Natural killer cell (primary cell): ENCODE data around the gene MIEN1. TPM values are rescaled to one million over a fixed set of nuclear protein-coding genes. Genes with fewer than 3 reads are reported as not detected.

Experiments
- ATAC-seq, 3 donors: fragments of 150-1000 bp in 2 of 3; fragments of 200-7000 bp in 1 of 3; cut with Tn5 transposase; 1 replicate in 1 of 3; 2 replicates in 2 of 3; pipeline ENCODE4 v1.10.0; 2021; ENCODE audit warnings: mild to moderate bottlenecking in 2 of 3, moderate library complexity in 2 of 3
- DNase-seq, 2 donors: peaks; one replicate each; pipeline versions ENCODE4 v3.0.0 to v3.0.0-alpha.2; 2013 to 2021; ENCODE audit warnings: mixed read lengths in 1 of 2
- H3K27ac ChIP-seq: one replicate; pipeline ENCODE4 v1.5.1; 2013; ENCODE audit warnings: mild to moderate bottlenecking, low read length
- H3K27me3 ChIP-seq: one replicate; pipeline ENCODE4 v1.6.1; 2013; ENCODE audit warnings: low read length; ENCODE audit not compliant: control insufficient read depth, insufficient read depth
- H3K36me3 ChIP-seq: one replicate; pipeline ENCODE4 v1.6.1; 2013; ENCODE audit warnings: low read length; ENCODE audit not compliant: control insufficient read depth, insufficient read depth
- H3K4me1 ChIP-seq: one replicate; pipeline ENCODE4 v1.6.1; 2013; ENCODE audit warnings: low read length; ENCODE audit not compliant: control insufficient read depth, insufficient read depth
- H3K4me3 ChIP-seq: one replicate; pipeline ENCODE4 v1.5.1; 2013; ENCODE audit warnings: low read length
- H3K9me3 ChIP-seq: one replicate; pipeline ENCODE4 v1.6.1; 2013; ENCODE audit warnings: low read length; ENCODE audit not compliant: control insufficient read depth, insufficient read depth
- H3K27ac Mint-ChIP-seq, 2 donors: one replicate each; pipeline ENCODE4 v1.8.0; 2022; ENCODE audit warnings: mild to moderate bottlenecking in 2 of 2, mixed read lengths in 2 of 2, moderate library complexity in 1 of 2
- H3K27me3 Mint-ChIP-seq, 2 donors: one replicate each; pipeline ENCODE4 v1.8.0; 2022; ENCODE audit warnings: low read depth in 2 of 2, mixed read lengths in 2 of 2
- H3K36me3 Mint-ChIP-seq: one replicate; pipeline ENCODE4 v1.8.0; 2022; ENCODE audit warnings: mixed read lengths
- H3K4me1 Mint-ChIP-seq, 2 donors: one replicate each; pipeline ENCODE4 v1.8.0; 2022; ENCODE audit warnings: mixed read lengths in 2 of 2
- H3K4me3 Mint-ChIP-seq: one replicate; pipeline ENCODE4 v1.8.0; 2022; ENCODE audit warnings: mild to moderate bottlenecking, moderate library complexity, mixed read lengths
- H3K9me3 Mint-ChIP-seq, 2 donors: one replicate each; pipeline ENCODE4 v1.8.0; 2022; ENCODE audit warnings: mixed read lengths in 2 of 2
- CTCF ChIP-seq: fragments of 200-600 bp; IDR thresholded peaks from one replicate; pipeline ENCODE4 v1.8.0; 2022; ENCODE audit warnings: antibody characterized with exemption
- WGBS: methylation state at CpG from one replicate; pipeline ENCODE4 v1.1.7; 2013; ENCODE audit warnings: missing lambda C conversion rate; ENCODE audit not compliant: insufficient coverage; 5-methylcytosine and 5-hydroxymethylcytosine counted together
- intact Hi-C: fragments of 100-400 bp; cut with micrococcal nuclease; formaldehyde crosslinking; loops from one replicate; pipeline ENCODE4 v1.14.2; 2022
- total RNA-seq, 4 donors: library from RNA; stranded (reverse); fragments of 120-200 nt in 1 of 4; gene quantifications; one replicate each; pipeline versions ENCODE4 v1.2.3 to v1.2.4, GENCODE V29; 2013 to 2022

Gene MIEN1
- total RNA-seq, 3 donors from 2014 or later (not counting 1 experiment from before 2014, with no cell fraction given): 48.8 to 55.2 (median 51.6) TPM

DNA sequence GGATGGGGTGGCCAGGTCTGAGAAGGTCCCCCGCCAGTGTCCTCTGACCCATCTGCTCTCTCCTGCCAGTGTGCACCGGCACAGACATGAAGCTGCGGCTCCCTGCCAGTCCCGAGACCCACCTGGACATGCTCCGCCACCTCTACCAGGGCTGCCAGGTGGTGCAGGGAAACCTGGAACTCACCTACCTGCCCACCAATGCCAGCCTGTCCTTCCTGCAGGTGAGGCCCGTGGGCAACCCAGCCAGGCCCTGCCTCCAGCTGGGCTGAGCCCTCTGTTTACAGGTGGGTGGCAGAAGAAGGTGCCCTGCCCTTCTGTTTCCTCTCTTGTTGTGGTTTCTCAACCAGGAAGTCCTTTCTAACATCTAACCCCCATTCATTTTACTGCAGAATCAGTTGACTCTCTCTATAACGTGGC, 23.4 kb downstream of the MIEN1 start:
- Histone ChIP-seq H3K4me1 (peaks cover 60% of the 10 kb centered on the region), H3K27me3 (no peaks in the 10 kb centered on the region), H3K27ac (peak overlapping the region; percentile 67), H3K4me3 (no peak overlapping the region), H3K36me3 (no peaks in the 10 kb centered on the region), H3K9me3 (no peaks in the 10 kb centered on the region)
- Mint-ChIP-seq H3K27ac (peak overlapping the region; percentile 86 to 90), H3K4me1 (peaks cover 65 to 82% of the 10 kb centered on the region in 2 donors), H3K9me3 (no peaks in the 10 kb centered on the region), H3K27me3 (no peaks in the 10 kb centered on the region), H3K36me3 (no peaks in the 10 kb centered on the region), H3K4me3 (peak overlapping the region; percentile 85)
- no peak for ATAC-seq
- intact Hi-C loops: no loop called here
- WGBS: 68% methylated on average over 7 of the region's 7 CpGs
- DNase-seq: peak in 1 of 2 donors; percentile 32
- no peak for TF ChIP-seq CTCF

DNA sequence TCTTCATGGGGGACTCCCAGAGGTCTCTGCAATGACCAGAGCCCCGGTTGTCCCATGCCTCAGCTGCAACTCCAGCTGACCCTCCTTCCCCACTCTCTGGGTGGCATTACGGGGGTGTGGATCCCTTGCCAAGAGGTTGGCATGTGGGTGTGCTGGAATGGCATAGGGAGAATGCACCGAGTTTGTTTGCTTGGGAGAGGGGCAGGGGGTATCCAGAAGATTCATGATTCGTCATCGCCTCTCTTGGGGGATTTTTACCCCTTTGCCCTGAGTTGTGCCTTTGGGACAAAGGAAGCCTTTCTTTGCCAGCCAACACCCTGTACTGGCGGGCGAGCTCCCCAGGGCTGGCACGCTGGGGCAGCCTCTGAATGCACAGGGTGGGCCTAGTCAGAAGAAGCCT, 23.9 kb downstream of the MIEN1 start:
- Histone ChIP-seq H3K27ac (peak overlapping the region; percentile 67), H3K27me3 (no peaks in the 10 kb centered on the region), H3K36me3 (no peaks in the 10 kb centered on the region), H3K4me1 (peaks cover 60% of the 10 kb centered on the region), H3K9me3 (no peaks in the 10 kb centered on the region), H3K4me3 (no peak overlapping the region)
- 94% methylated on average over 8 of the region's 8 CpGs for WGBS
- intact Hi-C loops: no loop called here
- H3K9me3 Mint-ChIP-seq: no peaks in the 10 kb centered on the region
- H3K36me3 Mint-ChIP-seq: no peaks in the 10 kb centered on the region
- no peak overlapping the region for H3K4me3 Mint-ChIP-seq
- DNase-seq (no peak), ATAC-seq (no peak)
- no peak for TF ChIP-seq CTCF
- peaks cover 0 to under 1% of the 10 kb centered on the region in 2 donors for H3K27me3 Mint-ChIP-seq
- H3K4me1 Mint-ChIP-seq: peaks cover 59 to 82% of the 10 kb centered on the region in 2 donors
- H3K27ac Mint-ChIP-seq: peak overlapping the region; percentile 86 to 90

DNA sequence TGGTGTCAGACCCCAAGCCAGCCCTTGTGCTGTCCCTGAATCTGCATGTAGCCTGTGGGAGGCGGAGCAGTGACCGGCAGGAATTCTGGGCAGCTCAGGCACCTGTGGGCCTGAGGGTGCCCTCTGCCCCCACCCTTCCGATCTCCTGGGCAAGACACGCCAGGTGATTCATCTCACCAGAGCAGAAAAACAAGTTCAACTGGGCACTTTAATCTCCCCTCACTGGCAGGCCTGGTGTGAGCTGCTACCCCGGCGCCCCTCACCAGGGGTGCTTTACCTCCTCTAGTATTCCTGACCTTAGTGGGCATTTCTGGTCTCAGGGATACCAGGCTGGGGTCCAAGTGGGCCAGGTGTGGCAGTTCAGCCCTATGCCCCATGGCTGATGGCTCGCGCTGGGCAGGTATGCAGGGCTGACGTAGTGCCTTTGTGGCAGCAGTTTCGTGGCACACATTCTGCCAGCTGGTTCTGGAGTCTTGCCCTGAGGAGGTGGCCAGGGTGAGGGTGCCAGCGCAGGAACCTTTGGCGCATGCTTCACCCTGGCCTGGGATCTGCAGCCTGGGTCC, 24.5 kb downstream of the MIEN1 start:
- no peaks in the 10 kb centered on the region for H3K36me3 Mint-ChIP-seq
- ATAC-seq (no peak), DNase-seq (no peak)
- intact Hi-C loops: no loop called here
- no peak overlapping the region for H3K4me3 Mint-ChIP-seq
- TF ChIP-seq CTCF: no peak
- 97% methylated on average over 12 of the region's 12 CpGs for WGBS
- peaks cover 58 to 82% of the 10 kb centered on the region in 2 donors for H3K4me1 Mint-ChIP-seq
- H3K27ac ChIP-seq: no peak overlapping the region
- peak overlapping the region; percentile 86 to 90 for H3K27ac Mint-ChIP-seq
- no peak overlapping the region for H3K4me3 ChIP-seq
- H3K27me3 Mint-ChIP-seq: peaks cover 0 to 5% of the 10 kb centered on the region in 2 donors
- H3K9me3 Mint-ChIP-seq: no peaks in the 10 kb centered on the region
- peaks cover 3% of the 10 kb centered on the region for H3K27me3 ChIP-seq
- no peaks in the 10 kb centered on the region for H3K9me3 ChIP-seq
- no peaks in the 10 kb centered on the region for H3K36me3 ChIP-seq
- peaks cover 60% of the 10 kb centered on the region for H3K4me1 ChIP-seq
